ENCODE measurements around the gene ATG13. TPM values are rescaled to one million over a fixed set of nuclear protein-coding genes. Genes with fewer than 3 reads are reported as not detected.

The ATG13 gene
- total and polyA plus RNA-seq, 8 donors, result 27.5 to 59.6 (median 40.5) TPM

- H3K36me3 ChIP-seq, result no peaks in the 10 kb centered on the region
- intact Hi-C loops (cut with DNase I), result no loop called here
- no peaks in the 10 kb centered on the region for H3K9me3 ChIP-seq
- FAIRE-seq, result no peak
- no peaks in the 10 kb centered on the region for H3K27me3 ChIP-seq
- no peak for TF ChIP-seq CTCF (IDR thresholded peaks at IDR 0.05)
- H3K4me1 ChIP-seq, result peaks cover 0 to 5% (median 0%) of the 10 kb centered on the region in 3 donors
- H3K4me3 ChIP-seq, result no peak overlapping the region
- no peak overlapping the region for H3K27ac ChIP-seq
- 68 to 75% methylated on average over 11 of the region's 11 CpGs for WGBS, 2 donors
- peak in 1 of 6 donors; percentile 36 for DNase-seq
- ATAC-seq, result peak; percentile 66 to 94 (median 77)
Observed at GRCh38 chr11:46718155-46719019, 101.0 kb downstream of the ATG13 start.

- no peak for FAIRE-seq
- peaks cover 0 to 5% (median 0%) of the 10 kb centered on the region in 3 donors for H3K4me1 ChIP-seq
- no peak for DNase-seq
- 62 to 63% methylated on average over 7 of the region's 7 CpGs for WGBS, 2 donors
- no peak within 1 kb of the TSS for H3K4me3 ChIP-seq
- ATAC-seq, result no peak
- H3K36me3 ChIP-seq, result no peaks in the 10 kb centered on the region
- no peaks in the 10 kb centered on the region for H3K27me3 ChIP-seq
- no peak within 1 kb of the TSS for H3K27ac ChIP-seq
- no peaks in the 10 kb centered on the region for H3K9me3 ChIP-seq
- TF ChIP-seq CTCF (IDR thresholded peaks at IDR 0.05), result no peak
- intact Hi-C loops (cut with DNase I), result no loop called here
Observed at GRCh38 chr11:46719048-46719542, 101.7 kb downstream of the ATG13 start, which contains the start of gene F2. TSS of gene F2 (plus strand) at chr11:46719213. CDS start at chr11:46719236, 23 bp downstream.

- no peak for FAIRE-seq
- WGBS, 2 donors, result 91 to 93% methylated on average over 25 of the region's 25 CpGs
- Histone ChIP-seq H3K4me1 (peaks cover 0 to 5% (median 0%) of the 10 kb centered on the region in 3 donors), H3K27me3 (no peaks in the 10 kb centered on the region), H3K27ac (no peak overlapping the region), H3K36me3 (no peaks in the 10 kb centered on the region), H3K4me3 (no peak overlapping the region), H3K9me3 (no peaks in the 10 kb centered on the region)
- no peak for TF ChIP-seq CTCF (IDR thresholded peaks at IDR 0.05)
- DNase-seq, result no peak
- ATAC-seq, result no peak
- intact Hi-C loops (cut with DNase I), result no loop called here
Observed at GRCh38 chr11:46719543-46720218, 102.3 kb downstream of the ATG13 start.

- H3K4me3 ChIP-seq, result no peak overlapping the region
- H3K27me3 ChIP-seq, result no peaks in the 10 kb centered on the region
- intact Hi-C loops (cut with DNase I), result no loop called here
- DNase-seq, result no peak
- no peaks in the 10 kb centered on the region for H3K9me3 ChIP-seq
- H3K36me3 ChIP-seq, result no peaks in the 10 kb centered on the region
- WGBS, 2 donors, result 80 to 83% methylated on average over 6 of the region's 6 CpGs
- H3K4me1 ChIP-seq, result peaks cover 0 to 5% (median 0%) of the 10 kb centered on the region in 3 donors
- ATAC-seq, result no peak
- FAIRE-seq, result no peak
- no peak overlapping the region for H3K27ac ChIP-seq
- no peak for TF ChIP-seq CTCF (IDR thresholded peaks at IDR 0.05)
Observed at GRCh38 chr11:46721286-46721685, 103.9 kb downstream of the ATG13 start.
